HG03565 (cell line): ENCODE measurements around the gene GADD45GIP1.
"Not testable (repeated sequence)": the region's sequence is repeated elsewhere in the genome, so short reads cannot be mapped to it uniquely, and the experiment has no call there.

ENCODE experiments used
- ATAC-seq: cut with Tn5 transposase; IDR thresholded peaks from one replicate; pipeline ENCODE4 v1.9.1; 2021; ENCODE audit warnings: mild to moderate bottlenecking, moderate library complexity; ENCODE audit not compliant: unreplicated experiment

The GADD45GIP1 gene

GRCh38 chr19:12990431-12990830 is 33.4 kb upstream of the GADD45GIP1 start:
- ATAC-seq, result no peak

GRCh38 chr19:12987781-12988180 is 30.8 kb upstream of the GADD45GIP1 start:
- ATAC-seq, result no peak

GRCh38 chr19:12987190-12987589 is 30.2 kb upstream of the GADD45GIP1 start:
- no peak for ATAC-seq

- no peak for ATAC-seq
These were observed 29.7 kb upstream of the GADD45GIP1 start for GRCh38 chr19:12986726-12987125.

GRCh38 chr19:12985049-12985776 is 28.2 kb upstream of the GADD45GIP1 start:
- ATAC-seq, result no peak

- ATAC-seq, result no peak
These were observed 27.6 kb upstream of the GADD45GIP1 start for GRCh38 chr19:12984683-12985048.

GRCh38 chr19:12984143-12984627 is 27.2 kb upstream of the GADD45GIP1 start:
- no peak for ATAC-seq

GRCh38 chr19:12983542-12984142 is 26.6 kb upstream of the GADD45GIP1 start:
- peak; percentile 45 for ATAC-seq

- ATAC-seq, result no peak
These were observed 26.1 kb upstream of the GADD45GIP1 start for GRCh38 chr19:12983091-12983490.

GRCh38 chr19:12982648-12983047 is 25.6 kb upstream of the GADD45GIP1 start:
- no peak for ATAC-seq

- no peak for ATAC-seq
These were observed 23.0 kb upstream of the GADD45GIP1 start for GRCh38 chr19:12979974-12980373.

GRCh38 chr19:12976109-12976508 is 19.1 kb upstream of the GADD45GIP1 start:
- not testable (repeated sequence) for ATAC-seq

GRCh38 chr19:12975221-12975741 is 18.3 kb upstream of the GADD45GIP1 start:
- ATAC-seq, result no peak

GRCh38 chr19:12974301-12975220 is 17.5 kb upstream of the GADD45GIP1 start:
- ATAC-seq, result no peak

GRCh38 chr19:12973236-12973635 is 16.2 kb upstream of the GADD45GIP1 start:
- ATAC-seq, result no peak

GRCh38 chr19:12970070-12970820 is 13.2 kb upstream of the GADD45GIP1 start:
- ATAC-seq, result no peak

GRCh38 chr19:12969292-12969988 is 12.4 kb upstream of the GADD45GIP1 start, which contains the start of gene DAND5:
TSS of gene DAND5 (plus strand) at chr19:12969576. CDS start at chr19:12969661, 85 bp downstream.
- no peak for ATAC-seq

GRCh38 chr19:12967907-12968306 is 10.9 kb upstream of the GADD45GIP1 start:
- ATAC-seq, result no peak

GRCh38 chr19:12965812-12966135 is 8.8 kb upstream of the GADD45GIP1 start:
- ATAC-seq, result no peak
